ENCODE results near the gene CPLANE2. TPM values are rescaled to one million over a fixed set of nuclear protein-coding genes. Genes with fewer than 3 reads are reported as not detected.
"Not testable (repeated sequence)": the region's sequence is repeated elsewhere in the genome, so short reads cannot be mapped to it uniquely, and the experiment has no call there.

CPLANE2 gene, protein sequence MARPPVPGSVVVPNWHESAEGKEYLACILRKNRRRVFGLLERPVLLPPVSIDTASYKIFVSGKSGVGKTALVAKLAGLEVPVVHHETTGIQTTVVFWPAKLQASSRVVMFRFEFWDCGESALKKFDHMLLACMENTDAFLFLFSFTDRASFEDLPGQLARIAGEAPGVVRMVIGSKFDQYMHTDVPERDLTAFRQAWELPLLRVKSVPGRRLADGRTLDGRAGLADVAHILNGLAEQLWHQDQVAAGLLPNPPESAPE
- polyA plus RNA-seq (ENCODE audit: insufficient read length): 4.9 TPM

DNA sequence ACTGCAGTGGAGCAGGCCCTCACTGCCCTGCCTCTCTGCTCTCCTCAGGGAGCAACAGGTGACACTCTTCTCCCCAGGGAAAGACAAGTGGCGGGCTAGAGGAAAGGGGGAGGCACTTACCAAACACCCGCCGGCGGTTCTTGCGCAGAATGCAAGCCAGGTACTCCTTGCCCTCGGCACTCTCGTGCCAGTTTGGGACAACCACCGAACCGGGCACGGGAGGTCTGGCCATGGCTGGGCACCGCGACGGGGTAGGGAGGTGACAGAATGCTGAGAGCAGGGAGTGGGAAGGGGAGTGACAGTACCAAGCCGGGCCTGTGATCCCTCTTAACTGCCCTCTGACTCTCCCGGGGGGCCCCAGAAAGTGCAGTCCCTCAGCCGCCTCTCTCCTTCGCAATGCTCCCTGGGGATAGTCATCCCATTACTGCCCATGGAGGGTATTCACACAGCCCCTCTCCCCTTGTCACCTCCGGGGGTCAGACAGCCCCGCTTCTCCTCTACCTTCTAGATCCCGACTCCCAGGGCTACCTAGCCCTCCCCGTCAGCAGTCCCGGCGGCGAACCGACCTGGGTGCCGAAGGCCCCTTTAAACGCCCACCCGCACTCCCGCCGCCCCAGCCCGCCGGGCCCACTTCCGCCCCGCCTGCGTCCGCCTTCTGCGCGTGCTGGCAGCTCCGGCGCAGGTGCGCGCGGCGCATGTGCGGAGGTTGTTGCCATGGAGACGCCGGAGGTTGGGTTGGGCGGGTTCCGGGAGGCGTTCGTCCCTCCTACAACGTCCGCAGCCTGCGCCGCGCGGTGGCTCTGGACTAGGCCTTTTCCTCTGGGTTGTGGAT, at the start of gene CPLANE2:
CPLANE2 (minus strand) TSS at position 673 of the 832 bp plus-strand sequence; CDS start at position 232, 441 bp downstream.
- DNase-seq: peak; percentile 97

DNA sequence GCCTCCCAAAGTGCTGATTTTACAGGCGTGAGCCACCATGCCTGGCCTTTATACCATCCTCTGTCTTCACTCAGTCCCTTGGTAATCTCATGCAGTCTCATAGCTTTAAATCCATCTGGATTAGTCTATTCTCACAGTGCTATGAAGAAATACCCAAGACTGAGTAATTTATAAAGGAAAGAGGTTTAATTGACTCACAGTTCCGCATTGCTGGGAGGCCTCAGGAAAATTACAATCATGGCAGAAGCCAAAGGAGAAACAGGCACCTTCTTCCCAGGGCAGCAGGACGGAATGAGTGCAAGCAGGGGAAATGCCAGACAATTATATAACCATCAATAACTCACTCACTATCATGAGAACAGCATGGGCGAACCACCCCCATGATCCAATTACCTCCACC, 49.1 kb upstream of the CPLANE2 start:
- no peak for DNase-seq

DNA sequence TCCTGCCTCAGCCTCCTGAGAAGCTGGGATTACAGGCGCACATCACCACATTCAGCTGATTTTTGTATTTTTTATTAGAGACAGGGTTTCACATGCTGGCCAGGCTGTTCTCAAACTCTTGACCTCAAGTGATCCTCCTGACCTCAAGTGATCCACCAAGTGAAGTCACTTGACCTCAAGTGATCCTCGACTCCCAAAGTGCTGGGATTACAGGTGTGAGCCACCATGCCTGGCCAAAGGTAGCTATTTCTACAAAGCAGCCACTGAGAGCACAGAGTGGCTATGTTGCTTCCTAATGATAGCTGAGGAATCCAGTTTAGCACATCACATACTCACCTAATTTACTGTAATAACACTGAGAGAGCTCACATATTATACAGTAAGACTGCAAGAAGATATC, 44.8 kb upstream of the CPLANE2 start:
- DNase-seq: no peak

DNA sequence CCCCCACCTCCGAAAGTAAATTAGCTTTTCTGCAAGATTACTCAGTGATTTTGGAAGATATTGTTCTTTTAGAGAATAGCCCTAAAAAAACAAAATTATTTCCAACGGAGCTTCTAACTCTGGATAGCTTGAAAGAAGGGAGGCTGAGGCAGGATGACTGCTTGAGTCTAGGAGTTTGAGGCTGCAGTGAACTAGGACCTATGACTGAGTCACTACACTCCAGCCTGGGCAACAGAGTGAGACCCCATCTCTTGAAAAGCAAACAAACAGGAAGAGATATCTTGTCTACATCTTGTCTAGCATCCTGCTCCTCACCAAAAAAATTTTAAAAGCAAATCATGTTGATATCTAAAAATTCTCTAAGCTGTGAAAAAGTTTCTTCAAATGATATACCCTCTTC, 42.2 kb upstream of the CPLANE2 start:
- DNase-seq: no peak

DNA sequence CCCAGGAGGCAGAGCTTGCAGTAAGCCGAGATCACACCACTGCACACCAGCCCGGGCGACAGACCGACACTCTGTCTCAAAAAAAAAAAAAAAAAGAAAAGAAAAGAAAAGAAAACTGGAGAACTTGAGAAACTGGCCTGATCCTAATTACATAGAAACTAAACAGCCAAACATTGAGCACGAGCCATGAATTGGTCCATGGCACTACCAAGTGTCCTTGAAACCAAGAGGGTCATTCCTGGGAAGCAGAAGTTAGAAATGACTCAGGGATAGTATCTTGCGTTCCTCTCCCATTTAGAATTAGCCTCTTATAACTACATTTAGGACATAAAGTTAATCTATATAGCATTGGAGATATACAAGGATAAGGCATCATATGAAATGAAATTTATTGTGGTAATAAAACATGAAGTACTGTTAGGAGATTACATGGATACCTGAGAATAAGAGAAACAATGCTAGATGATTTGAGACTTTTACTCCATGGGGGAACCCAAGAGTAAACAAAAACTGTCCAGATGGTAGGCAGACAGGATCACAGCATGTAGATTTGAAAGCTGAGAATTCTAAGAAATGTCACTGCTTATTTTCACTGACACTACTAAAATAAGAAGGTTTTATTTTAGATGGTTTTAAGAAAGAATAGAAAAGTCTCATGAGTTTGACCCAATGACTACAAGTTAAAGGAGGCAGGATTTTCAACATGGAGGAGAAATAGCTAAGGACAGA, 39.5 kb upstream of the CPLANE2 start:
- DNase-seq: no peak

DNA sequence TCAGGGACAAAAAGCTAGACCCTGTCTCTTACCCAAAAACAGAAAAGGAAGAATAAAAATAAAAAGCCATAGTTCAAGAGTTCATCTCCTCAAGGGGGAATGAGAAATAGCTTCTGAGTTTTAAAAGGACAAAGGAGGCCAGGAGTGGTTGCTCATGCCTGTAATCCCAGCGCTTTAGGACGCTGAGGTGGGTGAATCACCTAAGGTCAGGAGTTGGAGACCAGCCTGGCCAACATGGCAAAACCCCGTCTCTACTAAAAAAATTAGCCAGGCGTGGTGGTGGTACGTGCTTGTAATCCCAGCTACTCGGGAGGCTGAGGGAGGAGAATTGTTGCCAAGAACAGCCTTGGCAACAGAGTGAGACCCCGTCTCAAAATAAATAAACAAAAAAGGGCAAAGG, 38.6 kb upstream of the CPLANE2 start:
- DNase-seq: no peak

DNA sequence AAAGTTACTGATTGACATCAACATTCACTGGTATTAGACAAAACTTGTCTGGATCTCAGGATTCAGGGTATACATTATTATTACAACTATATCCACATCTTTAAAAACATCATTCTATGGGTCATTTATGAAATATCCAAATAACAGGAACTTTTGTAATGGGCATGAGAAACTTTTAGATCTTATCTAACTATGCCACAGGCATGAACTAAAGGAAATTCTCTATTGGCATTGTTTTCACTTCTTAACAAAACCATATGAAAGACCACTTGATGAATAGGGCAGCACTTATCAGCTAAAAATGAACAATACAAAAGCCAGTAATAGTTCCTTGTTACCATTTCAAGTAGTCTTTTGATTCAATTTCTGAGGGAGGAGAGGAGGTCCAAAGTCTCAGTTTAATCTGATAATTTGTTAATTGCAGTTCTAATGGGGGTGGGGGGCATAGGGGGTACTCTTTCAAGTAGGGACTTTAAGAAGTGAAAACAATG, 30.8 kb upstream of the CPLANE2 start:
- DNase-seq: no peak

DNA sequence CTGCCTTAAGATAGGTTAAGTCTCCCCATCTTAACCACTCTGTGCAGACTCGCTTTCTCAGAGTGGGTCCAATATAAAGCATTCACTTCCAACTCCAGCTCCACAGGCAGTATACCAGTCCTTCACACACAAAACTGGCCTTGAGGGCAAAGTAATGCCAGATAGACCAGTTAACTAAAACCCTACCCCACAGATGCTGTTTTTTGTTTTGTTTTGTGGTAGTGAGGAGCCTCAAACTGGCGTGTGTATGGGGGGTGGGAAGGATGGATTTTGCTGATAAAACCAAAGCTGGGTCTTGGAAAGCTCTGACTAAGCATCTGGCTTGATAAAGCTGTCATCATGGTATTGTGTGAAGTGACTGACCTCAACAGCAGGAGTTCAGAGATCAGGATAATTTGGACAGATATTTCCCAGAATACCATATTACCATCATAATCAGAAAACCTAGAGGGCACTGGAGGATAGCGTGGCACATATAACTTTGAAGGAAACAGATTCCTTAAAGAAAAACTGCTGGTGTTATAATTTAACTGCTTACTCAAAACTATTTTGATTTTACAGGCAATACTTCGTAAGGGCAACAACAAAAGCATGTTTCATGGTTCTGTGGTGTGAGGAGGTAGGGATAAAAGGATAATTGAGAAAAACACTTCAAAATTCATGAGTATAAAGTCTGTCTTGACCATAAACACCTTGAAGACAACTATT, 29.6 kb upstream of the CPLANE2 start:
- DNase-seq: no peak

DNA sequence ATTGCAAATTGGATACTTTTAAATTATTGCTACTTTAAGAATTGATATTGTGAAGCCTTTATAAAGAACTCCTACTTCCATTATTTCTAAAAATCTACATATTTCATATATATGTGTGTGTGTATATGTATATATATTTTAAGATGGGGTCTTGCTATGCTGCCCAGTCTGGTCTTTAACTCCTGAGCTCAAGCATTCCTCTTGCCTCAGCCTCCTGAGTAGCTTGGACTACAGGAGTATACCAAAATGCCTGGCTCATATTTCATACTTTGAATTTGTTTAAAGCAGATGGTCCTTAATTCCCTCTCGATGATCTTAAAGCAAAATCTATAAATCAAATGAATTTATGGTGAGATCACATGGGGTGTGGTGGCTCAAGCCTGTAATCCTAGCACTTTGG, 25.1 kb upstream of the CPLANE2 start:
- DNase-seq: no peak

DNA sequence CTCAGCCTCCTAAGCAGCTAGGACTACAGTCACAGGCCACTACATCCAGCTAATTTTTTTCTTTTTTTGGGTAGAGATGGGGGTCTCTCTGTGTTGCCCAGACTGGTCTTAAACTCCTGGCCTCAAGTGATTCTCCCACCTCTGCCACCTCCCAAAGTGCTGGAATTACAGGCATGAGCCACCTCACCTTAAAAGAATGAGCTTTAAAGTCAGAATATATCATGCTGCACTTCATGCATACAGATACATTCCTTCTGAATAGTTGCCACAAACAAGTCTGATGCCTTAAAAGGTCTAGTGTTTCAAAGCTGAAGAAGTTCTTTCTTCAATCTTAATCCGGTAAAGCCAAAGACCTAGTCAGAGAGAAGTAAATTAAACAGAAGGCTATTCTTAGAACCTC, 23.8 kb upstream of the CPLANE2 start:
- DNase-seq: no peak

DNA sequence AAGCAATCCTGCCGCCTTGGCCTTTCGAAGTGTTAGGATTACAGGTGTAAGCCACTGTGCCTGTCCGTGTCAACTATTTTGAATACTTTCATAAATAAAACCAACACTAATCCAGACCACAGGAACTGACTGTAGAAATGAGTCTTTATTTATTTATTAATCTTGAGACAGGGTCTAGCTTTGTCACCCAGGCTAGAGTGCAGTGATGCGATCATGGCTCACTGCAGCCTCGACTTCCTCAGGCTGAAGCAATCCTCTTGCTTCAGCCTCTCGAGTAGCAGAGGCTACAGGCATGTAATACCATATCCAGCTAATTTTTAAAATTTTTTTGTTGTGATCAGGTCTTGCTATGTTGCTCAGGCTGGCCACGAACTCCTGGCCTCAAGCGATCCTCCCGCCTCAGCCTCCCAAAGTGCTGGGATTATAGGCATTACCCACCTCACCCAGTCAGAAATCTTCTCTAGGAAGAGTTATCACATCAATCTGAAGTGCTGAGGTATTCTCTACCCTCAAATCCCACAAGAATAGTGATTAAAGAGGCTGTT, 21.7 kb upstream of the CPLANE2 start:
- no peak for DNase-seq

DNA sequence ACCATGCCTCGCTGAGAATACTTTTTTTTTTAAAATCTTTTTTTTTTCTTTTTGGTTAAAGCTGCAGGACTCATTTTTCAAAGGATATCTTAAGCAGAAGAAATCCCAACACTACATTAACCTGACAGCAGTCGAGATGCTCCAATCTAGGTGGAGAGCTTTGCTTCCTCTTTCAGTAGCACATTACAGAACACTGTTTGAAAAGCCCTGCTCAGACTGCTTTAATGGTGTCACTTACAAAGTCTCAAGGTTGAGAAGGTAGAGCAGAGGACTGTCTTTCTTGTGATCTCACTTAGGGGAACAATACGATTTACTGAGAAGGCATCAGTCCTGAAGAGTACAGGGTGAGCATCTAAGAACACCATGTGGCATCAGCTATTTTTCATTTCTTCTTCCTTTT, 21.0 kb upstream of the CPLANE2 start:
- DNase-seq: no peak

DNA sequence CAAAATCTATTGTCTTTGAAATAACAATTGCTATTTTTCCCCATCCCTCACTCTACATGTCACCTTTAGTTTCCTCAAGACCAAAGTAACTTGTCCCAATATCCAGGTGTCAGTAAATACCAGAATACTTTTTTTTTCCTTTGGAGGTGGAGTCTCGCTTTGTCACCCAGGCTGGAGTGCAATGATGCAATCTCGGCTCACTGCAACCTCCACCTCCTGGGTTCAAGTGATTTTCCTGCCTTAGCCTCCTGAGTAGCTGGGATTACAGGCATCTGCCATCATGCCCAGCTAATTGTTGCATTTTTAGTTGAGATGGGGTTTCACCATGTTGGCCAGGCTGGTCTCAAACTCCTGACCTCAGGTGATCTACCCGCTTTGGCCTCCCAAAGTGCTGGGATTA, 20.6 kb upstream of the CPLANE2 start:
- not testable (repeated sequence) for DNase-seq

DNA sequence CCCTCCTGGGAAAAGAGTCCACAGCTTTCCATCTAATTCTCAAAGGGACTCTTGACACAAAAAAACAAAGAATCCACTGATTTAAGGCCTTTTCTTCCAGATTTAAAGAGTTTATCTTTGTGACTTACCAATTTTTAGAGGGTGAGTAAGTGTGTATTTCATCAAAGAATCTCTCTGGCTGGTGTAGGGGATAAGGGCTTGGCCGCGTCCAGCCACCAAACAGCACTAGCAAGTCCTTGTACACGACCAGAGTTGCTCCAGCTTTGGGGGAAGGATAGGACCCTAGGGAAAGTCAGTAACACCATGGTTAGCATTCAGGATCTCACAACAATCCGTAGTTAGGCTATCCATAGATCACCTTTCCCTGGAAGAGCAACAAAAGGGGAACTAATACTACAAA, 19.5 kb upstream of the CPLANE2 start:
- DNase-seq: no peak

DNA sequence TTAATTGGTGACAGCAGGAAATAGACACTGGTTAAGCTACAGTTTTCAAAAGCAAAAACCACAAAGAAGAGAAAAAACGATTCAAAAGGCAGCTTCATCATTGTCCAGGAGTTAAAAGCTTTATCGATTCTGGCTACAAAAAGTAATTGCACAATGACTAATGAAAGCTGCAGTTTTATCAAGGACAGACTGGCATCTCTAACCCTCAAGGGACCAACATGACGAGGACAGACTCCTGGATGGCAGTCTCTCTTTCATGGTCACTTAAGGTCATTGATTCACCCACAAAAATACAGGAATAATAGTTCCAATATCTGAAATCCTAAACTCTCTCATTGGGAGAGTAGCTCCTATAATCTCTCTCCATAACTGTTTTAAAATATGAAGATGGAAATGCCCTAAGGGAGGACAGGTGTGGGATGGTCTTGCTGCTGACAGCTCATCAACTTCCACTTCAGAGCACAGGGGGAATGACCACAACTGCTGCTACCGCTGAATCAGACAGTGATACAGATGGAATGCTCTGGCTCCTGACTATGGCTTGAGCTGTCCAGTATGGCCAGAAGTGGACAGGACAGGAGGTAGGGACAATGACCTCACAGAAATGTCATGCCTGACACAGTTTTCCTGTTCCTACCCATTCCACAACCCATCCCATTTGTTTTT, 17.4 kb upstream of the CPLANE2 start:
- DNase-seq: no peak

DNA sequence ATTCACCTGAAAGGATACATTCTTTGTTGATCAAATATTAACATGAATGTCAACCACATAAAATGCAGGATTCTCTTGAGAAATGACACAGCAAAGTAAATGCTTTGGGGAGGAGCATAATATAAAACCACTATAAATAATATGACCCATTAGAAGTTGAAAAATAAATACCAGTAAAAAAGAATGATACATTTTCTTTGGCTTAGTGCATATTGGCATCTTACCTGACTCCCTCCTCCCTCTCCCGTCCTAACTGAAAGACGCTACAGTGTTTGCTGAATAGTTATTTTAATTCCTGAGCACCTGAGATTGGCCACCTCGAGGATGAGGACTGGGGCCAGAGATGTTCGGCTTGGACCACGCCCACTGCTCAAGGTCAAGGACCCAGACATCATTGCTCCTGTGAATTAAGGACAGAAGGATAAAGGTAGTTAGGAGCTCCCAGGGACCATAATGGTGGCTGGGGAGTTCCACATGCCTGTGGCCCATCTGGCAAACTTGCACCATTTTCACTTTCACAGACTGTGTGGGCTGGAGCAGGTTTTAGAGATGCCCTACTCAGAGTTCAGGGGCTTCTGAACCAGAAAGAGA, 16.4 kb upstream of the CPLANE2 start:
- no peak for DNase-seq

DNA sequence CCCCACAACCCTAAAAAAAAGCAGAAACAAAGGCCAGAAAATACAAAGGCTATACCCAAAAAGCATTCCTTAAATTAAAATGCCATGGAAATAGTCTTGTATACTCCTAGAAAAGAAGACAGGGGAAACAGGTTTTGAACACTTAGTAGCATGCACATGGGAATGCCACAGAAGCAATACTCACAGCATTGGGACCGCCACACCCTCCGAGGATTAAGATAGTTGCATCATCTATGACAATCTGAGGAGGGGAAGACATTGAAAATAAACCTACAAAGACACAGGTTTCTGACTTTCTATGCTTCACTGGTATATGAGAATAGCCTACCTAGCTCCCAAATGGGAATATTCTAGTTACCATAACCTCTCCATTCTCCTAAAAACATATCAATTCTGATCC, 15.9 kb upstream of the CPLANE2 start:
- no peak for DNase-seq

DNA sequence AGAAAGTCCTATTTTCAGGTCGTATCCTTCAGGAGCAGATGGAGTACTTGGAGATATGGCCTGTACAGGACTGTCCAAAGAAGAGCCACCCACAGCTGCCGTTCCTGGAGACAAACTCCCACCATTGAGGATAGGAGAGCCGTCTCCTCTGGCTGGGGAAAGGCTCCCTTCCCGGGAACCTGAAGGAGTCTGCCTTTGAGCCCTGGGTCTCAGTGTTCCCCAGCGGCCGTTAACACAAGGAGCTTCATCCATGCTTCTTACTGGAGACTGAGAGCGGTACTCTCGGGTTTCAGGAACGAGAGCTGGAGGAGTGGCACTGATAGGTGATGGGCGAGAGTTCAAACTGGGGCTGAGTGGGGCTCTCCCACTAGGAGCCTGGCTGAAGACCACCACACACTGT, 14.4 kb upstream of the CPLANE2 start:
- no peak for DNase-seq

DNA sequence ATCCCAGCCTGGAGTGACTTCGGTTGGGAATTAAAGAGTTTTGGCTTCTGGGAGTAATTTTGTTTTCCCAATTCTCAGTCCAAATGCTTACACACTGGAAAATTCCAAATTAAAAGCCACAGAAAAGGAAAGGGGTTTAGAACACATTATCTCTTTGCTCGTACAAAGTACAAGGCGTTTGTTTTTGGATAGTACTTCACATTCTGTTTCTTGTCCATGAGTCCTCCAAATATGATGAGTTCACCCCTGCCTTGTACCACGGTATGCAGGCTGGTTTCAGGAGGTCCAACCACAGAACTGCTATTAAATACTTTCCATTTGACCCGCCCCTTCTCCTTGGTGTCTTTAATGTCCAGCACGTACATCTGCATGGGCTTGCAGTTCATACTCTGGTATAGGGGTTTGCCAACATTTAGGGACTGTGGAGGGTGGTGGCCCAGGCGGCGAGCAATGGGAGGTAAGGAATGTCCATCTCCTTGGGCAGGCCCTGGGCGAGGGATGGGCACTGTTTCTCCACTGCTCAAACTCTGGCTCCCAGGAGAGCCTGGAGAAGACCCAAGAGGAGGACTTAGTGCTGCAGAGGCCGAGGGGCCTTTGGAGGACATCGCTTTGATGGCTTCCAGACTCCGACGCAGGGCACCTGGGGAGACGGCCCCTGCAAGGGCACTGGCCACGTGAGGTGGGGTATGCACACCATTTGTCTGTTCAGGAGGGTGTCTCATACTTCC, 13.7 kb upstream of the CPLANE2 start:
- DNase-seq: no peak

DNA sequence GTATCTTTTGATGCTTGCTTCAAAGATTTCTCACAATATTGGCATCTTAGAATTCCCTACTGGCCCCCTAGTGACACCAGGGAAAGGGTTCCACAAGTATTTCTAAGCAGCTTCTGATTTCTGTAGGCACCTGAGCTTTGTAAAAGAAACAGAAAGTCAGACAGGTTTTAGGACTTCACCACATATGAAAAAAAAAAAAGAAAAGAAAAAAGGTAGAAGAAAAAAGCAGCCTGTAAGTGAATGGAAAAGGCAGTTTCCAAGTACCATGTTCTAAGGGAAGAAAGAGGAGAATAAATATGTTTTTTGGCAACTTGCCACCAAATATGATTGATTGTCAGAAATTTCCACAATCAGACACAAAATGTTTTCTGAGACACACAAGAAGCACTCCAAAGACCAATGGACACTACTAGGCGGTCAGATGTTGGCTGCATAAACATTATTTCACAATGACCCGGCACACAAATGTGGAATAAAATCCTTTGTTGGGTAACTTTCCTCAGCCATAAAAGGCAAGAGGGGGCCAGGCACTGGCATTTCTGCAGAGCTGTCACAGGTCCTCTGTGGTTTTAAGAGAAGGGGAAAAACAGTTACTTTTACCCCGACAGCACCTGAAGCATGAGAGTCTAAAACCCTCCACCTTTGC, 12.7 kb upstream of the CPLANE2 start:
- DNase-seq: no peak
